ENCODE results near the gene USP48. TPM values are rescaled to one million over a fixed set of nuclear protein-coding genes. Genes with fewer than 3 reads are reported as not detected.

Gene USP48, protein sequence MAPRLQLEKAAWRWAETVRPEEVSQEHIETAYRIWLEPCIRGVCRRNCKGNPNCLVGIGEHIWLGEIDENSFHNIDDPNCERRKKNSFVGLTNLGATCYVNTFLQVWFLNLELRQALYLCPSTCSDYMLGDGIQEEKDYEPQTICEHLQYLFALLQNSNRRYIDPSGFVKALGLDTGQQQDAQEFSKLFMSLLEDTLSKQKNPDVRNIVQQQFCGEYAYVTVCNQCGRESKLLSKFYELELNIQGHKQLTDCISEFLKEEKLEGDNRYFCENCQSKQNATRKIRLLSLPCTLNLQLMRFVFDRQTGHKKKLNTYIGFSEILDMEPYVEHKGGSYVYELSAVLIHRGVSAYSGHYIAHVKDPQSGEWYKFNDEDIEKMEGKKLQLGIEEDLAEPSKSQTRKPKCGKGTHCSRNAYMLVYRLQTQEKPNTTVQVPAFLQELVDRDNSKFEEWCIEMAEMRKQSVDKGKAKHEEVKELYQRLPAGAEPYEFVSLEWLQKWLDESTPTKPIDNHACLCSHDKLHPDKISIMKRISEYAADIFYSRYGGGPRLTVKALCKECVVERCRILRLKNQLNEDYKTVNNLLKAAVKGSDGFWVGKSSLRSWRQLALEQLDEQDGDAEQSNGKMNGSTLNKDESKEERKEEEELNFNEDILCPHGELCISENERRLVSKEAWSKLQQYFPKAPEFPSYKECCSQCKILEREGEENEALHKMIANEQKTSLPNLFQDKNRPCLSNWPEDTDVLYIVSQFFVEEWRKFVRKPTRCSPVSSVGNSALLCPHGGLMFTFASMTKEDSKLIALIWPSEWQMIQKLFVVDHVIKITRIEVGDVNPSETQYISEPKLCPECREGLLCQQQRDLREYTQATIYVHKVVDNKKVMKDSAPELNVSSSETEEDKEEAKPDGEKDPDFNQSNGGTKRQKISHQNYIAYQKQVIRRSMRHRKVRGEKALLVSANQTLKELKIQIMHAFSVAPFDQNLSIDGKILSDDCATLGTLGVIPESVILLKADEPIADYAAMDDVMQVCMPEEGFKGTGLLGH
- total RNA-seq = 61.8 and 66.0 TPM in 2 replicates
- long read RNA-seq, partial matches to known transcripts = 5 of 8 reads
- long read RNA-seq, other reads (novel, unspliced or antisense) = 3 of 8 reads

- Mint-ChIP-seq H3K9me3 (peaks cover 3% of the 10 kb centered on the region), H3K27ac (ENCODE audit: unreplicated experiment) (peak within 1 kb of the TSS; percentile 100), H3K36me3 (ENCODE audit: low read depth) (no peaks in the 10 kb centered on the region), H3K4me1 (peaks cover 33% of the 10 kb centered on the region), H3K4me3 (peak within 1 kb of the TSS; percentile 91), H3K27me3 (ENCODE audit: low read depth) (peaks cover 2% of the 10 kb centered on the region)
- TF ChIP-seq, protein P1, sequence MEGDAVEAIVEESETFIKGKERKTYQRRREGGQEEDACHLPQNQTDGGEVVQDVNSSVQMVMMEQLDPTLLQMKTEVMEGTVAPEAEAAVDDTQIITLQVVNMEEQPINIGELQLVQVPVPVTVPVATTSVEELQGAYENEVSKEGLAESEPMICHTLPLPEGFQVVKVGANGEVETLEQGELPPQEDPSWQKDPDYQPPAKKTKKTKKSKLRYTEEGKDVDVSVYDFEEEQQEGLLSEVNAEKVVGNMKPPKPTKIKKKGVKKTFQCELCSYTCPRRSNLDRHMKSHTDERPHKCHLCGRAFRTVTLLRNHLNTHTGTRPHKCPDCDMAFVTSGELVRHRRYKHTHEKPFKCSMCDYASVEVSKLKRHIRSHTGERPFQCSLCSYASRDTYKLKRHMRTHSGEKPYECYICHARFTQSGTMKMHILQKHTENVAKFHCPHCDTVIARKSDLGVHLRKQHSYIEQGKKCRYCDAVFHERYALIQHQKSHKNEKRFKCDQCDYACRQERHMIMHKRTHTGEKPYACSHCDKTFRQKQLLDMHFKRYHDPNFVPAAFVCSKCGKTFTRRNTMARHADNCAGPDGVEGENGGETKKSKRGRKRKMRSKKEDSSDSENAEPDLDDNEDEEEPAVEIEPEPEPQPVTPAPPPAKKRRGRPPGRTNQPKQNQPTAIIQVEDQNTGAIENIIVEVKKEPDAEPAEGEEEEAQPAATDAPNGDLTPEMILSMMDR (conservative IDR thresholded peaks at IDR 0.05) = no peak
- DNase-seq (ENCODE audit: low read depth, low spot score) = peak; percentile 95
These were observed at the start of gene USP48 for GRCh38 chr1:21782868-21783678. Gene USP48, minus strand, starts transcription at chr1:21783149. Its CDS starts 192 bp downstream, at chr1:21782957.

DNA sequence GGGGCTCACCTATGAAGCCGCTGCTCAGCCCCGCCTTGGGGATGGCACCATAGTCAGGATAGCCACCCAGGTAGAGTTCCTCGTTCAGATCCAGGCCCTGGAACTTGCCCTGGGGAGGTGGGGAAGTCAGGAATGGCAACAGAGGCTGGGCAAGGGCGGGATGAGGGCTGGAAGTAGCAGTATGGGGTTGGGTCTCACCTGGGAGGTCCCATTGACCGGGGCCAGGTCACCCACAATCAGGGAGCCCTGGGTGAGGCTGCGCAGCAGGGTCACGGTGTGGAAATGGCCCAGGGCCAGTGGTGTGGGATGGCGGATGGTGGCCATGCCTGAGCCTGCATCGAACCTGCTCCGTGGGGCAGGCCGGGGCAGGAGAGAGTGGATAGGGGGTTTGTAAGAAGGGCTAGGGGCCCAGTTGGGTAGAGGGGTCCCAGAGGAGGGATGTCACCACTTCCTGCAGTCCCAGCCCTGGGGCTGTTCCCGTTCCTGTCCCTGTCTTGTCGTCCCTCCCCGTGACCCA is 48.6 kb upstream of the USP48 start:
- Mint-ChIP-seq H3K9me3 (peaks cover 4% of the 10 kb centered on the region), H3K4me3 (no peak overlapping the region), H3K4me1 (peaks cover 13% of the 10 kb centered on the region), H3K27me3 (ENCODE audit: low read depth) (no peaks in the 10 kb centered on the region), H3K27ac (ENCODE audit: unreplicated experiment) (no peak overlapping the region), H3K36me3 (ENCODE audit: low read depth) (peaks cover 35% of the 10 kb centered on the region)
- TF ChIP-seq, protein P1 (conservative IDR thresholded peaks at IDR 0.05) = no peak
- no peak for DNase-seq (ENCODE audit: low read depth, low spot score)

DNA sequence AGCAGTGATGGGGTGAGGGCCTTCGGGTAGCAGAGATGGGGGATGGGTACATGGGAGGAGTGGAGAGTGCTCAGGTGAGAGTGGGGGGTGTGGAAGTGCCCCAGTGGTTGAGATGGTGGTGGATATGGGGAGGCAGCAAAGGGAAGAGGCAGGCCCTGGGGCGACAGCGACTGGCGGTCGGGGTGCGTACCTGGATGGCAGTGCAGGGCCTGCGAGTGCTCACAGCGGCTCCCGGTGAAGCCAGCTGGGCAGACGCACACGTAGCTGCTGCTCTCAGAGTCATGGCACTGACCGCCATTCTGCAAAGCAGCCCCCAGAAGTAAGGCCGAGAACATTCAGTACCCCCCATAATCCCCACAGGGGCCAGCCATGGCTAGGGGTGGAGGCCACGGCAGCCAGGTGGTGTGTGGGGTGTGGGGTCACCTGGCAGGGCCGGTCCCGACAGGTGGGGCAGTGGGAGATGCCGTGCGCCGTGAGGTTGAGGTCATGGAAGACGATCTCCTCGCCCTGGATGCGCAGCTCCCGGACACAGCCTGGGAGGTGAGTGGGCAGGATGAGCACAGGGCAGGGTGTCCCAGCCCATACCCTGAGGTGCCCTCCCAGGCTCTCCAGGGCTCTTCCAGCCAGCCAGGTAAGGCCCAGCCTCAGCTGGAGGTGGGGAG is 48.0 kb upstream of the USP48 start:
- Mint-ChIP-seq H3K9me3 (peaks cover 4% of the 10 kb centered on the region), H3K4me1 (peaks cover 9% of the 10 kb centered on the region), H3K36me3 (ENCODE audit: low read depth) (peaks cover 35% of the 10 kb centered on the region), H3K27ac (ENCODE audit: unreplicated experiment) (no peak overlapping the region), H3K4me3 (no peak overlapping the region), H3K27me3 (ENCODE audit: low read depth) (no peaks in the 10 kb centered on the region)
- TF ChIP-seq, protein P1 (conservative IDR thresholded peaks at IDR 0.05) = no peak
- no peak for DNase-seq (ENCODE audit: low read depth, low spot score)

GRCh38 chr1:21829294-21829693 is 46.3 kb upstream of the USP48 start:
- H3K27me3 Mint-ChIP-seq (ENCODE audit: low read depth) = no peaks in the 10 kb centered on the region
- peaks cover 23% of the 10 kb centered on the region for H3K36me3 Mint-ChIP-seq (ENCODE audit: low read depth)
- TF ChIP-seq, protein P1 (conservative IDR thresholded peaks at IDR 0.05) = no peak
- no peak overlapping the region for H3K27ac Mint-ChIP-seq (ENCODE audit: unreplicated experiment)
- DNase-seq (ENCODE audit: low read depth, low spot score) = no peak
- no peaks in the 10 kb centered on the region for H3K4me1 Mint-ChIP-seq
- no peak overlapping the region for H3K4me3 Mint-ChIP-seq
- H3K9me3 Mint-ChIP-seq = no peaks in the 10 kb centered on the region

Measured in neural crest cell (in vitro differentiated cells).